PC-9 (cell line): Measurements from ENCODE around the gene ADARB2.

Source experiments
- CTCF ChIP-seq: fragments of 200-600 bp; sonication (generic); conservative IDR thresholded peaks from 2 replicates; pipeline ENCODE4 v1.6.1; 2017; ENCODE audit warnings: mixed run types, antibody characterized with exemption, mild to moderate bottlenecking, moderate library complexity
- EZH2 ChIP-seq: fragments of 200-600 bp; sonication (generic); IDR thresholded peaks from 2 replicates; pipeline ENCODE4 v1.8.0; 2017; ENCODE audit warnings: antibody characterized with exemption, low read depth

- TF ChIP-seq CTCF (no peak), EZH2 (no peak)
These were observed 148.1 kb downstream of the ADARB2 start for GRCh38 chr10:1589257-1589656.
